DLD1 (cell line): Measurements from ENCODE around the gene ADAM10.

ENCODE experiments used
- in situ Hi-C: cut with HindIII; loops from 2 replicates; pipeline ENCODE4 v1.10.0; 2017; ENCODE audit warnings: low sequenced_read_pairs

The ADAM10 gene

GRCh38 chr15:58541410-58542087 is 208.0 kb downstream of the ADAM10 start:
- in situ Hi-C loops, result no loop called here

- in situ Hi-C loops, result no loop called here
Measured at GRCh38 chr15:58539548-58539947, 210.0 kb downstream of the ADAM10 start.

DNA sequence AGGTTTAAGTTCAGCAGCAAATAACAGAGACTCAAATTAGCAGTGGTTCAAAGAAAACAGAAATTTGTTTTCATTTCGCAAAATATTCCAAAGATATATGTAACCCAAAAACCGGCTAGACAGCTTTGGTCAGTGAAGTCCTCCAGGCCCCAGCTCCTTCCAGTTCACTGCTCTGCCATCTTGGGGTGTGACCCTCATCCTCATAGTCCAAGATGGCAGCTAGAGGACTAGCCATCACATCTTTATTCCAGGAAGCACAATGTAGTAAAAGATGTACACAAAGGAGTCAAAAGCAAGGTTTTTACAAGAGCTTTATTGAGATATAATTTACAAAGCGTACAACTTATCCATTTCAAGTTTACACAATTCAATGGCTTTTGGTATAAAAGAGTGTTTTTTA is 210.6 kb downstream of the ADAM10 start:
- in situ Hi-C loops, result no loop called here
